Astrocyte of the spinal cord (primary cell): ENCODE data around the gene TCF3.

Source experiments
- DNase-seq: peaks from one replicate; pipeline ENCODE4 v3.0.0; 2011; ENCODE audit warnings: low read depth, low spot score
- H3K4me3 ChIP-seq: 2 replicates; pipeline ENCODE4 v1.5.1; 2011; ENCODE audit warnings: low read depth, mild to moderate bottlenecking, low read length, moderate library complexity
- in situ Hi-C: cut with HindIII; loops from 2 replicates; pipeline ENCODE4 v1.10.0; 2017; ENCODE audit warnings: low sequenced_read_pairs
- TF ChIP-seq, protein P1 (sequence below): IDR thresholded peaks from 2 replicates; pipeline ENCODE4 v1.5.1; 2012; ENCODE audit warnings: low read depth, mild to moderate bottlenecking, low read length, inconsistent platforms

Gene TCF3

GRCh38 chr19:1655131-1655981 lies 2.9 kb upstream of the TCF3 start:
- in situ Hi-C loops: no loop called here
- no peak overlapping the region for H3K4me3 ChIP-seq
- DNase-seq: no peak
- TF ChIP-seq, protein P1, sequence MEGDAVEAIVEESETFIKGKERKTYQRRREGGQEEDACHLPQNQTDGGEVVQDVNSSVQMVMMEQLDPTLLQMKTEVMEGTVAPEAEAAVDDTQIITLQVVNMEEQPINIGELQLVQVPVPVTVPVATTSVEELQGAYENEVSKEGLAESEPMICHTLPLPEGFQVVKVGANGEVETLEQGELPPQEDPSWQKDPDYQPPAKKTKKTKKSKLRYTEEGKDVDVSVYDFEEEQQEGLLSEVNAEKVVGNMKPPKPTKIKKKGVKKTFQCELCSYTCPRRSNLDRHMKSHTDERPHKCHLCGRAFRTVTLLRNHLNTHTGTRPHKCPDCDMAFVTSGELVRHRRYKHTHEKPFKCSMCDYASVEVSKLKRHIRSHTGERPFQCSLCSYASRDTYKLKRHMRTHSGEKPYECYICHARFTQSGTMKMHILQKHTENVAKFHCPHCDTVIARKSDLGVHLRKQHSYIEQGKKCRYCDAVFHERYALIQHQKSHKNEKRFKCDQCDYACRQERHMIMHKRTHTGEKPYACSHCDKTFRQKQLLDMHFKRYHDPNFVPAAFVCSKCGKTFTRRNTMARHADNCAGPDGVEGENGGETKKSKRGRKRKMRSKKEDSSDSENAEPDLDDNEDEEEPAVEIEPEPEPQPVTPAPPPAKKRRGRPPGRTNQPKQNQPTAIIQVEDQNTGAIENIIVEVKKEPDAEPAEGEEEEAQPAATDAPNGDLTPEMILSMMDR: no peak

- TF ChIP-seq, protein P1: no peak
- in situ Hi-C loops: no loop called here
- no peak for DNase-seq
- H3K4me3 ChIP-seq: no peak overlapping the region
These were observed 1.9 kb upstream of the TCF3 start for GRCh38 chr19:1654178-1654792.

DNA sequence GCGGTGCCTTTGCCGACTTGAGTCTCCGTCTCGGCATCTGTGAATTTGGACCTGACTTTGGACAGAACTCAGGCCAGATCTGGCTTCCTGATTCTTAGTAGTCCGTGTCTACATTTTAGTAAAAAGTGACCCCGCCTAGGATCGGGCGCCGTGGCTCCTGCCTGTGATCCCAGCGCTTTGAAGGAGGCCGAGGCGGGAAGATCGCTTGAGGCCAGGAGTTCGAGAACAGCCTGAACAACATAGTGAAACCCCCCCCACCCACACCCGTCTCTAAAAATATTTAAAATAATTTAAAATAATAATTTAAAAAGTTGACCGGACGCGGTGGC lies 849 bp upstream of the TCF3 start:
- in situ Hi-C loops: no loop called here
- peak overlapping the region; percentile 50 for H3K4me3 ChIP-seq
- TF ChIP-seq, protein P1: no peak
- no peak for DNase-seq

DNA sequence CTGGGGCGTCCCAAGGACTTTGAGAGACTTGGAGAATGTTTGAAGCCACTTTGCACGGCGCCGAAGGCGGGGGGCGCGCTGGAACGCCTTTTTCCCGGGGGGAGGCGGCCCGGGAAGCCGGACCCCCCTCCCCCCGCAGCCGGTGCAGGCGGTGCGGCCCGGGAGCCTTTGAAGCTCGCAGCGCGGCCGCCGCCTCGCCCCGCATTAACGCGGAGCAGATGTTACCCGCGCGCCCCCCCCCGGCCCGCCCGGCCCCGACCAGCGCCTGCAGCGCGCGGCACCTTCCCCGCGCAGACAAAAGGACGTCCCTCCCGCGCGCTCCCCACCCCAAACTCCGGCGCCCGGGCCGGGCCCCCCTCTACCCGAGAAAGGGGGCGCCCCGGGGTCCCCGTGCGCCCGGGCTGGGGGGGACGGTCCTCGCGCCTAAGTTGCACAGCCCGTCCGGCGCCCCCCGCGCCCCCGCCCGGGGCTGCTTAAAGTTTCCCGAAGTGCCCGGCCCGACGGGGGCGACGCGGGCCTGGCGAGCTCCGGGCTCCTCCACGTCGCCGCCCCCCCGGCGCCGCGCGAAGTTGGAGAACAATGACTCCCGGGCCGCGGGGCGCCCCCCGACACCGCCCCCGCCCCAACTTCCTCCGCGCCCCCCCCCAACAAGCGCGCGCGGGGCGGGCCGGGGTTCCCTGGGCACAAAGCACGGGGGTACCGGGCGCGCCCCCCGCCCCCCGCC lies 685 bp downstream of the TCF3 start:
- in situ Hi-C loops: no loop called here
- TF ChIP-seq, protein P1: no peak
- H3K4me3 ChIP-seq: peak overlapping the region; percentile 56
- peak; percentile 39 for DNase-seq

- in situ Hi-C loops: no loop called here
- TF ChIP-seq, protein P1: peak; percentile 22
- peak; percentile 28 for DNase-seq
These were observed 1.5 kb downstream of the TCF3 start for GRCh38 chr19:1650650-1651567.

More at GRCh38 chr19:1650650-1651567, 1.5 kb downstream of the TCF3 start:
- peak overlapping the region; percentile 56 for H3K4me3 ChIP-seq
